D721Med (cell line): Measurements from ENCODE around the gene ATXN7L1.
A peak's percentile ranks its signal among the peaks of the same experiment; 100 is the strongest.

Source experiments
- DNase-seq: peaks from one replicate; pipeline ENCODE4 v3.0.0; 2011; ENCODE audit warnings: low spot score; ENCODE audit not compliant: insufficient read length
- FAIRE-seq: peaks from 2 replicates; lab custom pipeline; 2011; peaks lifted over from hg19 to GRCh38; lab: Jason Lieb, UNC
- TF ChIP-seq, protein P1 (sequence below): IDR thresholded peaks from 2 replicates; pipeline ENCODE4 v1.5.1; 2012; ENCODE audit warnings: mild to moderate bottlenecking, control low read depth; ENCODE audit not compliant: insufficient read depth; ENCODE audit errors: missing control alignments

The ATXN7L1 gene

DNA sequence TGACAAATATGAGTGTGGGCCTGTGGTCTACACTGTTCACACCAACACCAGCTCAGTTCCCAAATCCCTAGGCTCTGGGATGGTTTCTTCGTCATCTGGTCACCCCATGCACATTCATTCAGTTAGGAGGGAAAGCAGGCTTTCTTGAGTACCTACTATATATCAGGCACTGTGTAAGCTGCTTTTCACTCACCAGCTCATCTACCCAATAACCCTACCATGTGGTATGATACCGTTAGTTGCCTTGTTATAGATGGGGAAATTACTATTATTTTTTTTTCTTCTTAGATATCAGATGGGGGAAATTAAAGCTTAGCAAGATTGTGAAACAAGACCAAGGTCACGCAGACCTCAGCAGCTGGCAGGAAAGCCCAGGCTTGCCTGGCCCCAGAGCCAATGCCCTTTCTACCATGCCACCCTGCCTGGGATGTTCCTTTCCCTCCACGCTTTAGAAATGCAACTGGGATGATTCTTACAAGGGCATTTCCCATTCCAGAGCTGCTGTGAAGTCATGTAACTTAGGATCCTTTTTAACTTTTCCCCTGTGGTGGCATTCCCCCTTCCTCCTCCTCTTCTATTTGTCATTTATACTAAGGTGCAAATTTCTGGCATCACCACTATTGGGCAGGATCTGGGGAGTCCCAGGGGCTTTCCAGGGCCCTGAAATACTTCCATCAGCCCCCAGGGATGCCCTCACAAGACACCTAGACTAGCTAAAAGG is 202.0 kb downstream of the ATXN7L1 start:
- TF ChIP-seq, protein P1, sequence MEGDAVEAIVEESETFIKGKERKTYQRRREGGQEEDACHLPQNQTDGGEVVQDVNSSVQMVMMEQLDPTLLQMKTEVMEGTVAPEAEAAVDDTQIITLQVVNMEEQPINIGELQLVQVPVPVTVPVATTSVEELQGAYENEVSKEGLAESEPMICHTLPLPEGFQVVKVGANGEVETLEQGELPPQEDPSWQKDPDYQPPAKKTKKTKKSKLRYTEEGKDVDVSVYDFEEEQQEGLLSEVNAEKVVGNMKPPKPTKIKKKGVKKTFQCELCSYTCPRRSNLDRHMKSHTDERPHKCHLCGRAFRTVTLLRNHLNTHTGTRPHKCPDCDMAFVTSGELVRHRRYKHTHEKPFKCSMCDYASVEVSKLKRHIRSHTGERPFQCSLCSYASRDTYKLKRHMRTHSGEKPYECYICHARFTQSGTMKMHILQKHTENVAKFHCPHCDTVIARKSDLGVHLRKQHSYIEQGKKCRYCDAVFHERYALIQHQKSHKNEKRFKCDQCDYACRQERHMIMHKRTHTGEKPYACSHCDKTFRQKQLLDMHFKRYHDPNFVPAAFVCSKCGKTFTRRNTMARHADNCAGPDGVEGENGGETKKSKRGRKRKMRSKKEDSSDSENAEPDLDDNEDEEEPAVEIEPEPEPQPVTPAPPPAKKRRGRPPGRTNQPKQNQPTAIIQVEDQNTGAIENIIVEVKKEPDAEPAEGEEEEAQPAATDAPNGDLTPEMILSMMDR: no peak
- FAIRE-seq: no peak

DNA sequence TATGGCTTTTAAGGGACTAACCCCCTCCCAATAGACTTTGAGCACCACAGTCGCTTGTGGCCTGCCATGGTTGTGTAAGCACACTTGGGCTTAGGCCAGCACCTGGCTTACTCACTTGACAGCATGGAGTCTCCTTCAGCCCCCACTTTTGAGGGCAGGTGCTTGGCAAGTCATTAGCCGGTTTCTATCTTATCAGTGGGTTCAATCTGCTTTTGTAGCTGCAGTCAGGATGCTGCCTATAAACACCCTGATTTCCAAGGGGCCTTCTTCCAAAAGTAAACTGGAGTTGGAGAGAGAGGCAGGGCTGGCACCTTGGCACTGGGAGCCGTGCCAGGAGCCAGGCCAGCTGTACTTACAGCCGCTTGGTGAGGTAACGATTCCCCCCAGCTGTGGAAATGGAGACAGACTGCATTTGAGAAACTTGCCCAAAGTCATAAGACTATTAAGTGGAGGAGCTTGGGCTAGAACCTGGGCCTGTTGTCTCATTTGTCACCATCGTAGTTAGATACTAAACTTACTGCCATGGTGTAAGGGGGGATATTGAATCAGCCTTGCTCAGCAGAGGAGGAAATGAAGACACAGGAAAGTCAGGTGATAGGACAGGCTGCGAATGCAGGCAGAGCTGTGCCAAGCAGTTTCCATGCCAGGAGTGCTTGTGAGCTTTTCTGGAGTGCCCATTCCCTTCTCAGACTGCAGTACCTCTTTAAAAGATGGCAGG is 202.9 kb downstream of the ATXN7L1 start:
- DNase-seq (no peak), FAIRE-seq (no peak)
- TF ChIP-seq, protein P1: no peak

More for the DNA sequence above, 202.0 kb downstream of the ATXN7L1 start:
- DNase-seq: no peak

DNA sequence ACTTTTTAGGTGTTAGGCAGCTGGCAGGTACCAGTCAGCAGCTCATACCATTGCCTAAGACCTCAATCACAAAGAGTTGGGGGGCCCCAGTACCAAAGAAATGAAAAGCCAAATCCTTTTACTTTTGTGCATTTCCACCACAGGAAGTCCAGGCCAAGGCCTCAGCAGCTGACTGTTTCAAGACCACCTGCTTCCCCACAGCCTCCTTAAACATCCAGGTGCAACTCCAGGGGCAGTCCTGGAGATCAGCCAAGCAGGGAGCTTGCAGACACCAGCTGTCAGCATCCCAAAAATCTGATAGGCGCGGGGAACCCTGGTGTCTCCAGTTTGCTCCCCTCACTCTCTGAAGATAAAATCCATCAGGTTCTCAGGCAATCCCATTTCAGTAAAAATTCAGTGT is 203.6 kb downstream of the ATXN7L1 start:
- DNase-seq (no peak), FAIRE-seq (no peak)
- TF ChIP-seq, protein P1: no peak

DNA sequence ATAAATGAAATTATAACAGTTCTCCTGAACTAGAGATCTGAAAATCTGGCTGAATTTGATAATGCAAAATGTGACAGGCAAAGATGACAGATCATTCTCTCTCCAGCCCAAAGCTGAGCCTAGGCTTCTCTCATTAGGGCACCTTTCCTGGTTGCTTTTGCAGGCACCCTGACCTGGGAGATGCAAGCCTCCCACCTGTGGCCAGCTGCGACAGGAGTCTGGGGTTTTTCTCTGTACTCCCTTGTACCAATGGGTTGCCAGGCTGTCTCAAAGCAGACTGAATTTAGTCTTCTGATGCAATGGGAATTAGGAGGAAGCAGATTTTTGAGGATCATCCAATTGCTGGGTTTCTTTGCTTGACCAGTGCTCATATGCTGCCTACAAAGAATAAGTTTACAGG is 210.1 kb downstream of the ATXN7L1 start:
- FAIRE-seq (no peak), DNase-seq (no peak)
- TF ChIP-seq, protein P1: no peak

DNA sequence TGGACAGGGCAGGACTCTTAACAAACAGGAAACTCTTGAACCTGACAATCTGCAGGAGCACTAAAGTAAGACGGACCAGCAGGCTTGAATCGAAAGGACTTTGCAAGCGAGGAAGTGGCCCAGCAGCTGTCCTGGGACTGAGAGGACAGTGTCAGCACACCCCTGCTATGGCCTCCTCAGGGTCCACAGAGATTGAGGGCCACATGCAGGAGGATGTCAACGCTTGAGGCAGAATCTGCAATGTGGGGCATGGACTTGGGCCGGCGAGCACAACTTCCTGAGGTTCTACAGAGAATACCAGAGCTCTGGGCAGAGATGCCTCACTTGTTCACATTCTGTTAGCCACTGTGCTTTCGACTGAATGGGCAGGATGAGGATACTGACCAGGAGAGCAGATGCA is 210.7 kb downstream of the ATXN7L1 start:
- TF ChIP-seq, protein P1: no peak
- DNase-seq (no peak), FAIRE-seq (no peak)

DNA sequence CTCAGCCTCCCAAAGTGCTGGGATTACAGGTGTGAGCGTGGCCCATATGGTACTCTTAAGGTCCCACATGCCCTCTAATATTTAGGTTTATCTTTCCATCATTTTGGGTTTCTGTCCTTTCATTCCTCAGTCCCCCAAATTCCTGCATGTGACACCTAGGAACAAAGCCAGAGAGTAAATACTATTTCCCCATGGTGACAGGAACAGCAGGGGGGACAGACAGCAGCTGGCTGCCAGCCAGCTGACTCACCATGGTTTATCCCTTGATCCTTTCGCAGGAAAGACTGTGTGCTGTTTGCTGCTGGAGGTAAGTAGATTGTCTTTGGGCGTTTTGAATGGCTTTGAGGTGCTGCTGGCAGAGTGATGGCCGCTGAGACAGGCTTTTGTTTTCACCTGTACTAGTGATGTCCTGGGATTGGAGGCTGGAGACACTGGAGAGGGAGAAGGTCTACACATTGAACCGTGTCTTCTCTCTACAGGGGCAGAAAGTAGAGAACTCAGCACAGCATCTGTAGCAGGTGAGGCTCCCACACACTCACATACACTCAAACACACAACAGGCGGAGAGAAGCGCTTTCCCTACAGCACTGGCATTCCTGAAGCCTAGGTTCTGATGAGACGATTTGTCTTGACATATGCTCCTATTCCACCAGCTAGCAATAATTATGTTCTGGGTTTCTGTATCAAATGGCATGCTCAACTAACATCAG is 211.4 kb downstream of the ATXN7L1 start:
- TF ChIP-seq, protein P1: no peak
- DNase-seq (peak; percentile 60), FAIRE-seq (peak; percentile 74)
